Midbrain (tissue), 1 donor: ENCODE results near the gene EMC10.
A peak's percentile ranks its signal among the peaks of the same experiment; 100 is the strongest.
"Not testable (repeated sequence)": the region's sequence is repeated elsewhere in the genome, so short reads cannot be mapped to it uniquely, and the experiment has no call there.

Source experiments
- DNase-seq: peaks from one replicate; lab custom pipeline; 2025; lab: John Stamatoyannopoulos, UW

EMC10 gene

DNA sequence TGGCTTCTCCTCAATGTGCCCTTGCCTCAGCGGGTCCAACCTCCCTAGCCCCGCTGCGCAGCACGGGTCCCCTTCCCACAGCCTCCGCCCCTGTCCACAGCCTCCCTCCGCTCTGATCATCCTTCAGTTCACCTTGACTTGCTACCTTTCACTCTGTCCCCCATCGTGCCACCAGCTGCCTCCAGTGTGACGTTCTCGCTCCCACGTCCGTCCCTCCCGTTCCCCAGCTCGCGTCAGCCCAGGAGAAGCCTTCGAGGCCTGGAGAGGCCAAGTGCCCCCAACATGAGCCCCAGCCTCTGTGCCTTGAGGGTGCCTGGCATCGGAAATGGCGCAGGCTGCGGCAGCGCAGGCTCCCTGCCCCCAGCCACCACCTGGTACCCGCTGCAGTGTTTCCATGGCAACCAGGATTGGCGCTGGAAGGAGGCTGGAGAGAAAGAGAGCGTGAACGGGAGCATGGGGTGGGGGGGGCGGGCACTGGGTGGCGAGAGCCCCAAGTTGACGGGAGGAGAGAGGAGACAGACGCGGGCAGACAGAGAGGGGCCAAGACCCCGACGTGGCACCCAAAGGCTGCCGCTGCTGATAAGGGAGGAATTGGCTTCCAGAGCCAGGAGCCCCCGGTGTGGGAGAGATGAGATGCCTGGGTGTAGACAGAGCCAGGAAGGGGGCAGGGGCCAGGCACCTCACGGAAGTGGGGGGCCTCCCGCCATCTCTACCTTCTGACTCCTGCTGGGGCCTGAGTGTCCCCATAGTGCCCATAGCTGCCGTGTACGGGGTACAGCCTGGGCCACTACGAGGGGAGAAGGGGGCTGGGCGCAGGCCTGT, 38.2 kb downstream of the EMC10 start:
- peak; percentile 80 for DNase-seq

- no peak for DNase-seq
Measured at GRCh38 chr19:50515168-50515561, 38.9 kb downstream of the EMC10 start.

DNA sequence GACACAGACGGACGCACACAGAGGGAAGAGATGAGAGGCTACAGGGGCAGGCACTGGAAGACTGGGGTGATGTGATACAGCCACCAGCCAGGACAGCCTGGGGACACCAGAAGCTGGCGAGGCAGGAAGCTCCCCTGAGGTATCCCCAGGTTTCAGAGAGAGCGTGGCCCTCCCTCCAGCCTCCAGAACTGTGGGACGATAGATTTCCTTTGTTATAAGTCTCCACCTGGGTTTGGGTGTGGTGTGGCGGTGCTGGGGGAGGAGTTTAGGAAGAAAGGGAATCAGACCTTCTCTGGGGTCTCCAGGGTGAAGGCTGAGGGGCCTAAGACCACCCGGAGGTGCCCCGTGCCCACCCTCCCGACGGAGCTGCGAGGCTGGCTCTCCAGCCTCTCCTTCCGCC, 40.1 kb downstream of the EMC10 start:
- DNase-seq: no peak

GRCh38 chr19:50516964-50517703, 40.8 kb downstream of the EMC10 start:
- no peak for DNase-seq

- DNase-seq: no peak
Measured at GRCh38 chr19:50517704-50518075, 41.4 kb downstream of the EMC10 start.

DNA sequence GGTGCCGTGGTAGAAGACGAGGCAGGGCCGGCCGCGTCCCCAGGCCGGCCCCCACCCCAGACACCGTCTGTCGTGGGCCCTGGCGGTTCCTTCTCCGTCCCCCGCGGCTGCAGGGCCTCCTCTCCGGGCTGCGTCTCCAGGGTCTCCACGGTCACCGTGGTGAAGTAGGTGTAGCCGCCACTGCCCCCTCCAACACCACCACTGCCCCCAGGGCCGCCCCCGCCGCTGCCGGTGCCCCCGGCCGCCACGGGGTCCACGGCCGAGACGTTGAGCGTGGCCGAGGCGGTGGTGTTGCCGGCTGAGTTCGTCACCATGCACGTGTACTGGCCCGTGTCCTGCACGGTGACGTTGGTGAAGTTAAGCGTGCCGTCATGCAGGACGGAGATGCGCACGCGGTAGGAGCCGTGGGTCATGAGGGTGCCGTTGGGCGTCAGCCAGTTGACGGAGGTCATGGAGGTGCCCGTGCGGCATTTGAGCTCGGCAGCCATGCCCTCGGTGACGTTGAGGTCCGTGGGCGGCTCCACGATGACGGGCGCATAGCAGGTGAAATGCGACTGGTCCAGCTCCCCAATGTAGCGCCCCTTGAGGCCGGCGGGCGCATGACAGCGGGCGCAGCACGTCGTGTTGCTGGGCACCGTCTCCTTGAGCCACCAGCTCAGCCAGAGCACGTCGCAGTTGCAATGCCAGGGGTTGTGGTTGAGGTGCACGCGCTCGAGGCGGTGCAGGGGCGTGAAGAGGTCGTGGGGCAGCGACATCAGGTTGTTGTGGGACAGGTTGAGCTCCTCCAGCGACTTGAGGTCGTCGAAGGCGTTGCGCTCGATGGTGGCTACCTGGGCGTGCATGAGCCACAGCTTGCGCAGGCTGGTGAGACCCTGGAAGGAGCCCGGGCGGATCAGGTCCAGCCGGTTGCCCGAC, 42.0 kb downstream of the EMC10 start:
- DNase-seq: no peak

DNA sequence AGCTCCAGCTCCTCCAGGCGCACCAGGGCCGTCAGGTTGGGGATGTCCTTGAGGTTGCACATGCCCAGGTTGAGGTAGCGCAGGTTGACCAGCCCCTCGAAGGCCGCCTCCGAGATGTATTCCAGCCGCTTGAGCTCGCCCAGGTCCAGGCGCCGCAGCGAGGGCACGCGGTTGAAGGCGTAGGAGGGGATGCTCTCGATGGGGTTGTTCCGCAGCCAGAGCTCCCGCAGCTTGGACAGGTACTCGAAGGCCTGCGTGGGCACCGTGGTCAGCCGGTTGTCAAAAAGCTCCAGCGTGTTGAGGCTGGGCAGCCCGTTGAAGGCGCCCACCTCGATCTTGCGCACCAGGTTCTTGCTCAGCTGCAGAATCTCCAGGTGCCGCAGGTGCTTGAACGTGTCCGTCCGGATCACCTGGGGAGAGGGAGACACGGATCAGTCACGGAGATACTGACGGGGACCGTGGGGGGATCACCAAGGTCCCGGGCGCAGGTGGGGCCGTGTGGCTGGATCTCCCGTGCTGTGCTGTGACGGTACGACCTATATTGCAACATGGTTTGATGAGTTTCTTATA, 42.8 kb downstream of the EMC10 start:
- no peak for DNase-seq

GRCh38 chr19:50520822-50521465, 44.6 kb downstream of the EMC10 start:
- no peak for DNase-seq

- DNase-seq: no peak
Measured at GRCh38 chr19:50522881-50523280, 46.6 kb downstream of the EMC10 start.

DNA sequence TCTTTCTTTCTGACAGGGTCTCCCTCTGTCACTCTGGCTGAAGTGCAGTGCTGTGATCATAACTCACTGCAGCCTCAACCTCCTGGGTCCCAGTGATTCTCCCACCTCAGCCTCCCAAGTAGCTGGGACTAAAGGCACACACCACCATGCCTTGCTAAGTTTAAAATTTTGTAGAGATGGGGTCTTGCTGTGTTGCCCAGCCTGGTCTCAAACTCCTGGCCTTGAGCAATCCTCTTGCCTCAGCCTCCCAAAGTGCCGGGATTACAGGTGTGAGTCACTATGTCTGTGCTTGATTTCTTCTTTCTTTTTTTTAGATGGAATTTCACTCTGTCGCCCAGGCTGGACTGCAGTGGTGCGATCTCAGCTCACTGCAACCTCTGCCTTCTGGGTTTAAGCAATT, 51.7 kb downstream of the EMC10 start:
- DNase-seq: not testable (repeated sequence)

GRCh38 chr19:50531171-50531612, 54.9 kb downstream of the EMC10 start:
- no peak for DNase-seq

DNA sequence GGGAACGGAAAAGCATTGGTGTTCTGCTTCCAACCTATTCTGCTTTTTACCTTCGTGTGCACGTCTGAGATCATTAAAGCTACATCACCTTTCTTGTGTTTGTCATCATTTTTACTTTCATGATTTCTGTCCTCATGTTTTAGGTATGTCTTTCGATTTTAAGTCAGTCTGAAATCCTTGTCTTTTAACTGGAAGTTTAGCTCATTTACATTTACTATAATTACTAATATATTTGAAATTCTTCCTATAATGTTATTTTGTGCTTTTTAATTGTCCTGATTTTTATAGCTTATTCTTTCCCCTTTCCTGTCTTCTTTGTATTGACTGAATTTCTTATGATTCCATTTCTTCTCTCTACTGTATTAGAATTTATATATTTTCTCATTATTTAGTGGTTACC, 56.6 kb downstream of the EMC10 start:
- DNase-seq: no peak

- no peak for DNase-seq
Measured at GRCh38 chr19:50534478-50534877, 58.2 kb downstream of the EMC10 start.

DNA sequence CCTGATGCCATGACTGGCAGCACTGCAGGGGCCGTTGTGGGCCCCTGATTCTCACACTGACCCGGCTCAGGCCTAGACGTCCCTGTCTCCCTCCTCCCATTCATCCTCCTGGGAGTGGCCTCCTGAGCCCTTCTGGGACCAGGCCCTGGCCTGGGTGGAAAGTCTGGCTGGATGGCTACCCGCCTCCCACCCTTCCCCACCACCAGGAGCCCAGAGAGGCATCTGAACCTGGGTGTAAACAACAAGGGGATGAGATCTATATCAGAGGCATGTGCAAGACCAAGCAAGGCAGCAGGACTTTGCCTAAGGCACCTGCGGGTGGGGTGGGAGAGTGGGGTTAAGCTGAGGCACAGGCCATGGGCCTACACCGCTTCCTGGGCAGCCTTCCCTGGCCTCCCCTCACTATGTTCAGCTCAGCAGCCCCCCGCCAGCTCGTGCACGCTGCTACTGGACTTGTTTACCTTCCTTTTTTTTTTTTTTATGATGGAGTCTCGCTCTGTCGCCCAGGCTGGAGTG, 59.4 kb downstream of the EMC10 start:
- DNase-seq: no peak

GRCh38 chr19:50536662-50537305, 60.5 kb downstream of the EMC10 start:
- DNase-seq: no peak

DNA sequence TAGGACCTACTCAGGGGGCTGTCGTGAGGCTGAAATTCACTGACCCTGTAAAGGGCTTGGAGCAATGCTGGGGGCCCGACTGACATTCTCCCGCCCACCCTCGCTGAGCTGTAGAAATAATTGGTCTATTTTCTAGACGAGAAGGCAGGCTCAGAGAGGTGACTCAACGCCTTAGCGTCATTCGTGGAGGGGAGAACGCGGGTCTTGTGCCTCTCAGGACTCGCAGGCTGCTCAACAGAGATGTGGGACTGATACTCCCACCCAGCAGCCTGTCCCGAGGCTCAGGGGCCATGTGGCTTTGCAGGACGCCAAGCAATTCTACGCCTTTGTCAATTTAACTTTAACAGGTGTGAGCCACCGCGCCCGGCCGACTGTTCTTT, 61.0 kb downstream of the EMC10 start:
- no peak for DNase-seq

GRCh38 chr19:50537769-50538230, 61.5 kb downstream of the EMC10 start:
- DNase-seq: peak; percentile 91
